Kidney tubule cell (primary cell): ENCODE results near the gene GPX2.

ENCODE experiments used
- DNase-seq: peaks from one replicate; pipeline ENCODE4 v3.0.0-alpha.2; 2018; ENCODE audit warnings: low spot score

GPX2 gene

GRCh38 chr14:64942531-64943111 is at the start of gene GPX2:
GPX2 (minus strand) TSS chr14:64942745; CDS start chr14:64942726, 19 bp downstream.
- no peak for DNase-seq

DNA sequence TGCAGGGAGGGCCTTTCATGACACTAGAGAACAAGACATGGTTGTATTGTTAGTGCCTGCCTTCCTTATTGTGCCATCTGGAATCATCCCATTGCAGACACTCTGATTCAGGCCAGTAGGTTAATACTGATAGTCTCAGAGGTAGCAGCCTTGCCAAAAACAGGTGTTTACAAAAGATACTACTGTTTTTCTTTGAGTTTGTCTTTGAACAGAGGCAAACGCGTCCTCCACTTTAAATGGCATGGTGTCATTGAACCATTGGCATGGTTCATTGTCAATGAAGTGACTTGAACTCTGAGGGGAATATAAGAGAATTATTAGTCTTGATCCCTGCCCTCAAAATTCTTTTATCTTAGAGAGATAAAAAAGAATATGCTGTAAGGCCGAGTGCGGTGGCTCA is 48.4 kb upstream of the GPX2 start:
- no peak for DNase-seq

DNA sequence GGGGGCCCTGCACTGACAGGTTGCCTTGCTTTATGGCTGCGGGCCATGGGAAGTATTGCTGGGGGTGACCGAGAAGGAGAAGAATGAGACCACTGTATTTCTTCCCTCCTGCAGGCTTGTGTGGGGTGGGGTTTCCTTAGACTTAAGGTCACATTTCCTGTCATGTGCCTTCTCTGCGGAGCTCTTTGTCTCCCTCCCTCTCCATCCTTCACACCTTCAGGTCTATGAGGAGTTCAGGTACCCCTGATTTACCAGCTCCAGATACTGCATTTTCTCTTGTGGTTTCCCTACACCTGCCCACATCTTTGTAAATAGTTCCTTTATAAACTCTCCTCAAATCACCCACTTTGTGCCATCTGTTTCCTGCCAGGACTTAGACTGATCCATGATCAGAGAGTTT is 47.8 kb upstream of the GPX2 start:
- no peak for DNase-seq

DNA sequence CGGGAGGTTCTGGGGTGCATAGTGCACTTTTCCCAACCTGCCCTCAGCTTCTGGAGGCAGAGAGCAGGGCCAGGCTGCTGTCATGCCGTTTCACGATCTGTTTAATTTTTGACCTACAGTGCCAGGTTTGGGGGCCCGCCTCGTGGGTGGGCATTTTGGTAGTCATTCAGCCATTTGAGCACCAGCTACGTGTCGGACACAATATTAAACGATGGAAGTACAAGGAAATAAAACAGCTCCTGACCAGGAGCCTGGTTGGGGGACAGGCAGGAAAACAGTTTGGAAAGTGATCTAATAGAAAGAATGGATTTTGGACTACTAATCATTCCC is 44.9 kb upstream of the GPX2 start:
- peak; percentile 41 for DNase-seq

DNA sequence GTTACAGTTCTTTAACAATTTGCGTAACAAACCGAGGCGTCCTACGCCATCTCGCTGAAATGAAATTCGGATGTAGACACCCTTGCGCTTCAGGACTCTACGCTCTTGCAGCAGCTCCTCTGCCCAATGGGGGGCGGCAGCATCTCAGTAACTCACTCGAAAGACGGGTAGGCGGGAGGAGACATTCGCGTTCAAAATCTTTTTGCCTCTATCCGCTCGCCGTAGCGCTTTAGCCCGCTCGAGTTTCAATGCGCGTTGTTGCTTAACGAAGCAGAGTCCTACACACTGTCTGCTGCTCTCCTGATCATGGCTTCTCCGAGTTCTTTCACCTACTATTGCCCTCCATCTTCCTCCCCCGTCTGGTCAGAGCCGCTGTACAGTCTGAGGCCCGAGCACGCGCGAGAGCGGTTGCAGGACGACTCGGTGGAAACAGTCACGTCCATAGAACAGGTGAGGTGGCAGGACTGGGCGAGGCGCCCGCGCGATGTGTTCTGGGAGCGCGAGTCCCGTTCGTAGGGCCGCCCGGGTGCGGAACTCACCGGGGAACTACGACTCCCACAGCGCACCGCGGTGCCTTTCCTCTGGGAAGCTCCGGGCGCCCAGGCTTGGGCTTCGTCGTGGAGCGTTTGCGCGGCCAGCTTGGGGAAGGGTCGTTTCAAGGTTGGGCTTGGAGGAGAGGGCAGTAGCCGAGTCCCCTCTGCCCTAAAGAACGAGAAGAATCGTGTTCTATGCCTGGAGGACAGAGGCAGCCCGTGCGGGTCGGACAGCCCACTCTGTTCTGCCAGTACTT is 44.3 kb upstream of the GPX2 start, which contains the start of gene FNTB:
TSS of gene FNTB (plus strand) at position 248 of the 790 bp plus-strand sequence. CDS start at position 307, 59 bp downstream.
- DNase-seq: peak; percentile 97

DNA sequence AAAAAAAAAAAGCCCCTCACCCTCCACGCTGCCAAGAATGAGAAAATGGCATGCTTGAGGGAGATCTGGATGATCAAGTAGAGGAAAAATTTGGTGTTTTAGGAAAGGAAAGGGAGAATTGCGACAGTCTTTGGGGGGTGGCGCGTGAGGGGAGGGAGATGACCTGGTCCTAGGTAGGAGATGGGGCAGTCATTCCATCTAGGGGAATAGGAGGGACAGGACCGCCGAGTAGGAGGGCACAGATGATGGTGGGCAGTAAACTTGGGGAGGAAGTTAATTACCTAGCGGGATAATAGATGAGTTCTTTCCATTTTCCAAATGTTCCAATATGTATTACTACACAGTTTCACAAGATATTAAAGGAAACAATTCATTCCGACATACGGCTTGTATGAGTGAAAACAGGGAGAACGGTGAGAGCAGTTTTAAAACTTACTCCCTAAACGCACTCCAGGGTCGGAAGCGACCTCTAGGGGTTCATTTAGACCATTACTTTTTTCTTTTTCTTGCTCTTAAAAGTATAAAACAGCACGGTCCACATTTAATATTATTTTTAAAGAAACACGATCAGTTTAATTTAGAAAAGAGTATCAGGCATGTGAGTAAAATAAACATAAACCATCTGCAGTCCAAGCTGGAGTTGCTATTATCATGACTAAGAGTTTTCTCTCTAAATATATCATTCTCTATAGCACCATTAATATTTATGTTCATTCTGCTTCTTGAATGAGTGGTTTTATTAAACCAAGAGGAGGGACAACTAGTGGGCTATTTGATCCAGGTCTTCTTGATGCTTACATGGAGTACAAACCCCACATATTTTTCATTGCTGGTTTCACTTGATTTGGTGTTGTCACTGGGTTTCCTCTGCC is 41.1 kb upstream of the GPX2 start:
- DNase-seq: peak; percentile 60

- peak; percentile 66 for DNase-seq
Observed at GRCh38 chr14:64979336-64980074, 37.0 kb upstream of the GPX2 start.

DNA sequence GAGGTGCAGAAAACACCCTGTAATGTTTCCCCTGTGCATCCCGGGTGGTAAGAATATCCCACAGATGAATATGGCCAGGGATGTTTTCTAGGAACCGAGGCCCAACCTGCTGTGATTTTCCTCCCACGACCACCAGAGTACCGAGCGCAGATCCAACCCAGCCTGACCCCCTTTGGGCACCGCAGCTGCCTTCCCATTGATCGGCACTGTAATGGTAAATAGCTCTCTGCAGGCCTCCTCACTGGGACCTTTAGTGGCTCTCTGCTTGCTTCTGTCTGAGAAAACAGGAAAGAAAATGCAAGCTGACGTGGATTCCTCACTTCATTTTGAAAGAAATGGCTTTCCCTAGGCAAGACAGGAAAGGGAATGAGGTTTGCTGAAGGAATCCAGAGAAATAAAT is 32.0 kb upstream of the GPX2 start:
- DNase-seq: no peak

GRCh38 chr14:64973826-64974225 is 31.3 kb upstream of the GPX2 start:
- no peak for DNase-seq

- DNase-seq: no peak
Observed at GRCh38 chr14:64973026-64973442, 30.5 kb upstream of the GPX2 start.

DNA sequence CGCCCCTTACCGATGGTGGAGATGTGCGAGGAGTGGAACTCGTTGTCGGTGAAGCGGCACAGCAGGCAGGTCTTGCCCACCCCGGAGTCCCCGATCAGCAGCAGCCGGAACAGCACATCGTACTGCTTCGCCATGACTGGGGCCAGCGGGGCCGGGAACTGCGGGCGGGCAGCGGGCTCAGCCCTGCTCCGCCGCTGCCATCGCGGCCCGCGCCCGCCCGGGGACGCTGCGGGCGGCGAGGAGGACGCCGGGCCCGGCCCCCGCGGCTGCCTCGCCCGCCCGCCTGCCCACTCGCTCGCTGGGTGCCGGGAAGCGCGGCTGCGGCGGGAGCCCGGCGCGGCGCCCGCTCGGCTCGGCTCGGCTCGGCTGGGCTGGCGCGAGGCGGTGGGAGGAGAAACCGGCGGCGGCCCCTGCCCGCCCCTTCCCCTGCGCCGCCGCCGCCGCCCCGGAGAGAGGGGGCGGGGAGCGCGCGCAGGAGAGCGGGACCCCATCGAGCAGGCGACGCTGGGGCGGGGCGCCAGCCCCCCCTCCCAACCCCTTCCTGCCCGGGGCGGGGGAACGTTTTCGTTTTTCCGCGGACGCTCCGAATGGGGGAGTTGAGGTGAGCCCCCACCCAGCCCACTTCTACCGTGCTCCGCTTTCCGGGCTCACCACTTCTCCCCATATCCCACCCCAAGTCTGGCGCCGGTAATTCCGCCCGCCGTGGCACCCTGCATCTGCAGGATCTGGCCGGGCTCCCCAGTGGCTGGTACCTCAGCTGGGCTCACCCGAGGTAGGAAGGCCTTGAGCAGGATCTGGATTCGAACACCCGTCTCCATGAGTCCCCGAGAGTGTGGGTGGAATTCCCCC is 29.6 kb upstream of the GPX2 start, which contains the start of gene RAB15:
TSS of gene RAB15 (minus strand) at position 394 of the 849 bp plus-strand sequence. CDS start at position 134, 260 bp downstream.
- DNase-seq: peak; percentile 24

GRCh38 chr14:64971491-64971942 is 29.0 kb upstream of the GPX2 start:
- no peak for DNase-seq

- DNase-seq: peak; percentile 89
Observed at GRCh38 chr14:64970776-64971477, 28.4 kb upstream of the GPX2 start.

DNA sequence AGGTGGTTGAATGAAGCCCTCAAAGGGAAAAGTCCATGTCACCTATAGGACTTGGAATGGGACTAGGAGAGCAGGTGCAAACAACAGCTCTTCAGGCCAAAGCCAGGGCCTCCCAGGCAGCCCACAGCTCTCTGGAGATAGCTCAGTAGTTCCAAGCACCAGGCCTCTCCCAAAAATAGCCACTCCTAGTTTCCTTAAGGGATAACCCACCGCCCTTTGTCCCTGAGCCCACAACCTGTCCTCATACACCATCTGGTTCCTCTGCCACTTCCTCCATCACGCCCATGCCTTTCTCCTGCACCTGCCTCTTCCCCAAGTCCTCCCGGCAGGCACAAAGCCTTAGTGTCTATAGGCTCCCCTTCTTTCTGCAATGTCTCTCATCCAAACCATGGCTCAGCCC is 27.5 kb upstream of the GPX2 start:
- DNase-seq: no peak

DNA sequence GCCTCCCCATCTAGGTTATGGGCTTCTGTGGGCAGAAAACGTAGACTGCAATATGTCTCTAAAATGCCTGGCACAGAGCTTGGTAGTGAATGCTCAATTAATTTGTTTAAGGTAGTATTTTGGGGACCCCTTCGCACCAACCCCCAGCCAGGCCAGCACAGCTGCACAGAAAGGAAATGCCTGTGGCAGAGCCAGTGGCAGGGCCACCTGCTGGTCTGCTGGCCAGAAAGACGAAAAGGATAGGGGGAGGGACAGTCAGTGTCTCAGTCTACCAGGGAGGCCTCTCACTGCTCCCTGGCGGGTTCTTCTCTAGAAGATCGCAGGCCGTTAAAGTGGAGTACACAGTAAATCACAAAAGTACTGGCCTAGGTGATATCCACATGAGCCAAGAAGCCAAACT is 26.1 kb upstream of the GPX2 start:
- no peak for DNase-seq

DNA sequence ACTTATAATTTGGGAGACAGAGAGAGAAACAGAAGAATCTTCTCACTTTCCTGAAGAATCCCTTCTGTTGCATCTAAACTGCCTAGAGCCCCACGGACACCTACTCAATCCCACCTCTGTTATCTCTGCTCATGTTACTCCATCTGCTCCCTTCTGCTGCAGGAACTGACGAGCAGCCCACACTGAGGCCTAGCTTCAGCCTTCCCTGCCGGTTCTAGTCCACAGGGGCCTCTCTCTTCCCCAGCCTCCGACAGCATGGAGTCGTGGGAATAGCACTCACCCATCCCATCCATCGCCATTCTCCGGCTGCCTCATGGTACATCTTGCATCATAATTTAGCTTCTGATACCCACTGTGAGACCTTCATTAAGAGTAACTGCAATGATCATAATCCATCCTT is 25.6 kb upstream of the GPX2 start:
- no peak for DNase-seq

- no peak for DNase-seq
Observed at GRCh38 chr14:64966976-64967375, 24.4 kb upstream of the GPX2 start.

- no peak for DNase-seq
Observed at GRCh38 chr14:64965356-64966000, 22.9 kb upstream of the GPX2 start.

DNA sequence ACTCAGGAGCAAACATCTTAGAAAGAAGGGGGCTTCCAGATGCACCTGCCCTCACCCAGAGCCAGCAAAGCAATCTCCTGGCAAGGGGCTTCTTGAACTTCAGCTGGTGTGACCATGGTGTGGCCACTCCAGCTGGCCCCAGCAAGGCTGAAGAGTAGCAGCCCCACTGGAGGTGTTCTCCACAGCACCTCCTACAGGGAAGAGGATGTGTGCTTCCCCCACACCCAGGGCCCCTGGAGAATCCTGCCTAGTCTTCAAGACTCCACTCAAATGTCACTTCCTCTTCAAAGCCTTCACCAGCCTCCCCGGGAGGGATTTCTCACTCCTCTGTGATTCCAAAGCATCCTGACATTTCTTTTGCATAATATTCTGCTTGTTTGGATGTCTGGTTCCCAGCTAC is 21.1 kb upstream of the GPX2 start:
- DNase-seq: no peak
